HTERT RPE-1 (cell line): ENCODE data around the gene MYO1A.
"Not testable (repeated sequence)": the region's sequence is repeated elsewhere in the genome, so short reads cannot be mapped to it uniquely, and the experiment has no call there.

ENCODE experiments used
- in situ Hi-C: fragments of 300-500 bp; cut with MboI; formaldehyde crosslinking; loops from 4 replicates; pipeline ENCODE4 v1.14.3; 2020; ENCODE audit warnings: low sequenced_read_pairs

Gene MYO1A

GRCh38 chr12:57048423-57049118 lies 1.4 kb downstream of the MYO1A start:
- in situ Hi-C loops: no loop called here

- in situ Hi-C loops: no loop called here
Observed at GRCh38 chr12:57047981-57048380, 1.9 kb downstream of the MYO1A start.

DNA sequence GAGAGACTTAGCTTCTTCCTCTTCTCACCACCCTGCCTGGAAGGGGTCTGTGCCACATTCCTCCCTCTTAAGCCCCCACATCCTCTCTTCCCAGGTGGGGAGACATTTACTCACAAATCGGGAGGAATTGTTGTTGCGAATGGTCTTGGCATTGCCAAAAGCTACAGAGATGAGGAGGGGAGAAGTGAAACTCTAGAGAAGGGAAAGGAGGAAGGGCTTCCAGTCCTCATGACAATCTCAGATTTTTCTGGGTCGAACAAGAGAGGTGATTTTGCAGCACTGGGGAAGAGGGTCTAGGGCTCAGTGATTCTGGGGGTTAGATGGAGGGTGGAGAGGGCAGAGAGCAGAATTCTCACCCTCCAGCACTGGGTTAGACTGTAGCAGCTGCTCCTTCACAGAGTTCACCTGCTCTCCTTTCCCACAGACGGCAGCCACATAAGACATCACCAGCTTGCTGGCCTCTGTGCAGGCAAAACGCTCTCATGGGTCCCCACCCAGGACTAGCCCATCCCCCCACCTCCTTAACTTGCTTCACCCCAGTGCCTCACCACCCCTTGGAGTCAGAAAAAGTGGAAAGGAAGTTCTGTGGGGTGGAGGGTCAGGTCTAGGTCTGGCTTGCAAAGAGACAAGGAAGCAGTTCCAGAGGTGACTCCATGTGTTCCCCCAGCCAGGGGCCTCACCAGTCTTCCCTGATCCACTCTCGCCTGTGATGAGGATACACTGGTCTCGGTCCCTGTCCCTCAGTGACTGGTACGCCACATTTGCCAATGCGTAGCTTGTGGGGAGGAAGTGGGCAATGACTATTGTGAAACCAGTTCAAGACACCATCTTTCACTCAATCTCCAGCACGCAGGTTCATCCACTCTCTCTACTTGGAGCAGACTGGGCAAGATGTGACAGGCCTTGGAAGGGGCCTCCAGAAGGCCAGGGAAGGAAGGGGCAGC lies 2.7 kb downstream of the MYO1A start:
- in situ Hi-C loops: no loop called here

DNA sequence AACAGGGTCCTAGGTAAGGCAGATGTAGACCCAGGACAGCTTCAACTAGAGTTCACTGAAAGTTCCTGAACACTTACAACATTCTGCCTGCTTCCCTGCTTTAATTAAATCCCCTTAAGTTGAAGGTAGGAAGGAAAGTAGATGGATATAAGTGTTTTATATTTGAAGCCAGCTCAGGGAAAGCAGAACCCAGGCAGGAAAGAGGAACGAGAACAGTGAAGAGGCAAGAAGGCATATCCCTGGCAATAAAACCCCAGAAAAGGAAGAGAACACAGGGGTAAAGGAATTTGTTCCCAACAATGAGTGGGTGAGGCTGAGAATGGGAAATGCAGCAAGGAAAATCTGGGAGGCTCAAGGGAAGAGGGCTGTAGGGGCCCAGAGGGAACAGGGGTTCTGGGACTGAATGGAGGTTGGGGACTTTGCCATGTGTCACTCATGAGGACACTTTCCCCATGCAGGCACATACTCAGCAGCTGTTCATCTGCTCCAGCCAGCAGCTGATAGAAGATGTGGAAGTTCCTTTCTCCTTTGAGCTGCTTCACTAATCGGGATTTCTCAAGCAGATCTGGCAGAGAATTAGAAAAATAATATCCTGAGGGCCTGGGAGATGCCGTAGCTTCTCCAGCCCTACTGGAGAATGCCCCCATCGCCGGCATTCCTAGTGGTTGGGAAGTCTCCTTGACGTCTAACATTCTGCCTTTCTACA lies 3.7 kb downstream of the MYO1A start:
- in situ Hi-C loops: no loop called here

DNA sequence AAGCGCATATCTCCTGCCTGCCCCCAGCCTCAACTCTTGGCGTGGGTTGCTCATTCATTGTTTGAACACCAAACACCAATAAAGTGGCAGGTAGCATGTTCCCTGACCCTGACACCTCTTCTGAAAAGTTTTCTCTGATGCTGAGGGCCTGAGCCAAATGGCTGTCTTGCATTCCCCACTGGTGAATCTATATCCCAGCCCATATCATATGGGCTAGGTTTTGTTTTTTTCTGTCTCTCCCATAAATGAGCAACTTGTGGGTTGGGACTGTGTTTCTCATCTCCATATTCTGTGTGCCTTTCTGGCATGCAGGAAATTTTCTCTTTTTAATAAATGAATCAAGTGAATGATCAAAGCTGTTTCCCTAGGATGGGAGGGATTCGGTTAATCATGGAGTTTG lies 5.0 kb downstream of the MYO1A start:
- in situ Hi-C loops: no loop called here

GRCh38 chr12:57044468-57044867 lies 5.5 kb downstream of the MYO1A start:
- in situ Hi-C loops: no loop called here

DNA sequence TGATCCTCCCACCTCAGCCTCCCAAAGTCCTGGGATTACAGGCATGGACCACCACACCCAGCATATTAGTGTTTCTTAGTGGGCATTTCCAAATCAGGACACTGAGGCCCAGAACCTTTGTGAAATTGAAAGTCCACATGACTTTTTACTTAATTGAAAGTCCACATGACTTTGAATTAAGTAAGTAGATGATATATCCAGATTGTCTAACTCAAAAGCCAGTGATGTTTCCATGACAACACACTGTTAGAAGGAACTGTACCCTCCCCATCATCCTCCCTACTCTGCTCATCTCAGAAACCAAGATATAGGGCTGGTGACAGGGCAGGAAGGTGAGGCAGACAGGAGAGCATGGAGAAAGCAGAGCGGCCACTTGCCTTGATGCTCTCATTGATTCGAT lies 7.2 kb downstream of the MYO1A start:
- in situ Hi-C loops: no loop called here

- in situ Hi-C loops: no loop called here
Observed at GRCh38 chr12:57040750-57041149, 9.2 kb downstream of the MYO1A start.

- in situ Hi-C loops: no loop called here
Observed at GRCh38 chr12:57040211-57040610, 9.7 kb downstream of the MYO1A start.

DNA sequence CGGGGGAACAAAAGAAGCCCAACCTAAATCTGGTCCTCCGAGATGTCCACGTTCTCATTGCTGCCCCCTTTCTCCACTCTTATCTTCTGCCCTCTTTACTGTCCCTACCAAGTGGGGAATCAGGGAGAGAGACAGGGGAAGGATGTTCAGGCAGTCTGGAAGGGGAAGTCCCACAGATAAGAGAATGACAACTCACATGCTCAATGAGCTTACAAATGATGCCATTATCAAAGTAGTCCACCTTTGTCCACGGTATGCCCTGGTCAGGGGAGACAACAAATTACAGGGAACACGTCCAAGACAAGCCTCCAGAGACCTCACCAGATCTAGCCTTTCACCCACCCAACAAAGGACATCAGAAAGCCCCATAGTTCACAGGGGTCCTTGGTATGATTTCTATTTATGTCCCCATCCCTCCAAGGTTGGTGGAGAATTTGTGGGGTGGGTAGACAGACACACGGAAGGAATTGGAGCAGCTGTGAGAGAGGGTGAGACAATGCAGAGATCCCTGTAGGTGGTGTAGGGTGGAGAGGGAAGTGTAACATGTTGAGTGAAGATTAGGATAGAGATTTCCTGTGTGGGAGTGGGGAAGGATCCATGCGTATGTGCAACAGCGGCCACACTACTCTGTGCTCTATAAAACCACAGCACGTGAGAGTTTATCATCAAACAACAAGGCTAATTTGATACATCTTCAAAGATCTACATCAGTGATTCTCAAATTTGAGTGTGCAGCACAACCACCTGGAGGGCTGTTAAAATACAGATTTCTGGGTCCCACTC lies 10.7 kb downstream of the MYO1A start:
- in situ Hi-C loops: no loop called here

- in situ Hi-C loops: no loop called here
Observed at GRCh38 chr12:57037264-57037663, 12.7 kb downstream of the MYO1A start.

GRCh38 chr12:57033431-57033830 lies 16.5 kb downstream of the MYO1A start:
- in situ Hi-C loops: no loop called here

GRCh38 chr12:57031789-57032188 lies 18.1 kb downstream of the MYO1A start:
- in situ Hi-C loops: no loop called here

- in situ Hi-C loops: no loop called here
Observed at GRCh38 chr12:57031138-57031725, 18.7 kb downstream of the MYO1A start.

DNA sequence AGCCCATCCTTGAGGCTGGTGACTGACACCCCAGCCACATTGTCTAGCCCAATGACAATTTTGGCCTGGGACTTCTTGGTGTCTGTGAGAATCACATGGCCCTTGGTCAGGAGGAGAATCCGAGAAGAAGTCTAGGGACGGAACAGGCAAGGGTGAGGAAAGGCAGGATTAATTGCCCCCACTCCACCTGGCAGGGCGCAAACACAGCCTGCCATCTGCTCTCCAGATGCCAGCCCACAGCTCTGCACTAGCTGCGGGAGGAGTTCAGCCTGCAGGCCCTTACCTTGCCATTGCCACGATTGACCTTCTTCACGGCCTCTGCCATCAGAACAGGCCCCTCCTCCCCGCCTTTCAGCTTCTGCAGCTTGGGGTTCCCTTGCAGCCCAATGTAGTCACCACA lies 20.5 kb downstream of the MYO1A start:
- in situ Hi-C loops: no loop called here

DNA sequence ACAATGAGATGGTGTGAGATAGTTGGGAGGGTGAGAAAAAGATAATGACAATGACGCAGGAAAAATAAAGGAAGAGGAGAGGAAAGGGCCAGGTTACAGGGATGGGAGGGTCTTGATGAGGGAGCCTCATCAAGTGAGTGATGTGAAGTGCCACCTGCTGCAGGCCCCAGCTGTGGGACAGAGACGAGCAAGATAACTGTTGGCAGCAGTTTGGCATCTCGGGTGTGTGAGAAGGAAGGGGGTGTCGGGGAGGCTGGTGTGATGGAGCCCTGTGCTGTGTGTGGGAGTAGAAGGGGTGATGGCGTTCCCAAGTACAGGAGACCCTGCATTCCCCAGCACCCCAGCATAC lies 22.1 kb downstream of the MYO1A start:
- in situ Hi-C loops: no loop called here

DNA sequence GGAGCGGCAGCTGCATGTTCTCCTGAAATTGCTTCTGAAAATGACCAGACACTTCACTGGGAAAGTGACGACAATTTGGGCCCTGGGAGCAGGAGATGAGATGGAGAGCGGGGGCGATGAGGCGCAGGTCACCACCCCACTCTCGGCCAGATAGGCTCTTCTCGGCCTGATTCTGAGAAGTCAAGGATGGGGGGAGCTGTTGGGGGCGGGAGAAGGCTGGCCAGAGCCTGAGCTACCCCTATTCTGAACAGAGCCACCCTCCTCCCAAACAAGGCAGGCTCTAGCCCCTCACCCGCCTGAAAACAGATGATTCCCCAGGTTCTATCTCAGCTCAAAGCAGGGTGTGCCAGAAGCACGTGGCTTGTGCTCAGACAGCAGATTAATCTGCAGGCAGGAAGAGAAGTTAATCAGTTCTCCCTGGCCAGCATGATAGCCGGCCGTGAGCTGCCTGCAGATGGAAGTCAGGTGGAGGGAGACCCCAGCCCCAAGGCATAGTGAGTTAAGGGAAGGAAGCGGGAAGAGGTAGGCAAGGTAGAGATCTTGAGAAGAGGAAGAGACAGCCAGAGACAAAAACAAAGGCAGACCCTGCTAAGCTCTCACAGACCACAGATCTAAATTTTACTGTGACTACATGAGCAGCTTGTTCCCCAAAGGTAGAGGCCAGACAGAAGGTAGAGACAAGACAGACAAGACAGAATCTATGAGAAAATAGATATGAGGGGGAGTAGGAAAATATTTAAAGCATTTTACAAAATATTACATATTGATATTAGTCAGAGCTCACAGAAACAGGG lies 22.7 kb downstream of the MYO1A start:
- in situ Hi-C loops: no loop called here

- in situ Hi-C loops: no loop called here
Observed at GRCh38 chr12:57025196-57025595, 24.7 kb downstream of the MYO1A start.

- in situ Hi-C loops: not testable (repeated sequence)
Observed at GRCh38 chr12:57022324-57022723, 27.6 kb downstream of the MYO1A start.
